Uterus (tissue), 4 donors: ENCODE results near the gene PDP2. TPM values are rescaled to one million over a fixed set of nuclear protein-coding genes. Genes with fewer than 3 reads are reported as not detected.
"Not testable (repeated sequence)": the region's sequence is repeated elsewhere in the genome, so short reads cannot be mapped to it uniquely, and the experiment has no call there.

Experiments used
- DNase-seq, 2 donors: peaks; one replicate each; pipeline ENCODE4 v3.0.0-alpha.2; 2019 to 2020
- H3K27ac ChIP-seq, 2 donors: fragments of 200-600 bp; sonication (generic); 1 replicate in 1 of 2; 2 replicates in 1 of 2; pipeline ENCODE4 v1.5.1; 2016 to 2018
- H3K27me3 ChIP-seq, 2 donors: fragments of 200-600 bp; sonication (generic); one replicate each; pipeline ENCODE4 v1.5.1; 2018 to 2019; ENCODE audit warnings: control low read depth in 1 of 2
- H3K36me3 ChIP-seq, 2 donors: fragments of 200-600 bp; sonication (generic); one replicate each; pipeline ENCODE4 v1.5.1; 2019; ENCODE audit warnings: control low read depth in 1 of 2
- H3K4me1 ChIP-seq, 2 donors: fragments of 200-600 bp; sonication (generic); one replicate each; pipeline ENCODE4 v1.5.1; 2018 to 2019; ENCODE audit warnings: control low read depth in 1 of 2
- H3K4me3 ChIP-seq, 2 donors: fragments of 200-600 bp; sonication (generic); 1 replicate in 1 of 2; 2 replicates in 1 of 2; pipeline ENCODE4 v1.5.1; 2018 to 2019; ENCODE audit warnings: mild to moderate bottlenecking in 1 of 2
- H3K9me3 ChIP-seq, 2 donors: fragments of 200-600 bp; sonication (generic); one replicate each; pipeline ENCODE4 v1.5.1; 2019; ENCODE audit warnings: control low read depth in 1 of 2
- CTCF ChIP-seq, 4 experiments: fragments of 200-600 bp in 2 of 4; fragments of 450-650 bp in 2 of 4; sonication (generic) in 2 of 4; IDR thresholded peaks; one replicate each; pipeline ENCODE4 v1.5.1; 2016 to 2019; ENCODE audit warnings: antibody characterized with exemption in 4 of 4, mild to moderate bottlenecking in 2 of 4, moderate library complexity in 1 of 4
- POLR2A ChIP-seq, 2 donors: fragments of 450-650 bp; IDR thresholded peaks; one replicate each; pipeline ENCODE4 v1.6.1; 2016; ENCODE audit warnings: antibody characterized with exemption in 2 of 2, mild to moderate bottlenecking in 1 of 2, moderate library complexity in 1 of 2
- intact Hi-C: fragments of 100-400 bp; cut with DNase I; formaldehyde crosslinking; loops from one replicate; pipeline ENCODE4 v1.15.1; 2023; ENCODE audit warnings: low total_unique reads
- total RNA-seq, 4 donors: library from RNA; depleted of rRNA in 3 of 4; stranded (reverse); fragments of >200 nt in 3 of 4; gene quantifications; one replicate each; pipeline versions ENCODE4 v1.1.0 to v1.2.4, GENCODE V29; 2014 to 2023
- donor health status: DM: yes; HTN: yes; CAD: no.

PDP2 gene
- total RNA-seq, 4 donors from 2014 or later = 0.77 to 20.5 (median 6.3) TPM

GRCh38 chr16:66859397-66860068 lies 20.8 kb upstream of the PDP2 start:
- no peaks in the 10 kb centered on the region for H3K36me3 ChIP-seq
- no peak overlapping the region for H3K4me3 ChIP-seq
- no peak for DNase-seq
- no peak for TF ChIP-seq POLR2A (IDR thresholded peaks at IDR 0.05)
- no peak for TF ChIP-seq CTCF (IDR thresholded peaks at IDR 0.05)
- no peaks in the 10 kb centered on the region for H3K9me3 ChIP-seq
- no peaks in the 10 kb centered on the region for H3K27me3 ChIP-seq
- H3K27ac ChIP-seq = no peak overlapping the region
- intact Hi-C loops = no loop called here
- no peaks in the 10 kb centered on the region for H3K4me1 ChIP-seq

DNA sequence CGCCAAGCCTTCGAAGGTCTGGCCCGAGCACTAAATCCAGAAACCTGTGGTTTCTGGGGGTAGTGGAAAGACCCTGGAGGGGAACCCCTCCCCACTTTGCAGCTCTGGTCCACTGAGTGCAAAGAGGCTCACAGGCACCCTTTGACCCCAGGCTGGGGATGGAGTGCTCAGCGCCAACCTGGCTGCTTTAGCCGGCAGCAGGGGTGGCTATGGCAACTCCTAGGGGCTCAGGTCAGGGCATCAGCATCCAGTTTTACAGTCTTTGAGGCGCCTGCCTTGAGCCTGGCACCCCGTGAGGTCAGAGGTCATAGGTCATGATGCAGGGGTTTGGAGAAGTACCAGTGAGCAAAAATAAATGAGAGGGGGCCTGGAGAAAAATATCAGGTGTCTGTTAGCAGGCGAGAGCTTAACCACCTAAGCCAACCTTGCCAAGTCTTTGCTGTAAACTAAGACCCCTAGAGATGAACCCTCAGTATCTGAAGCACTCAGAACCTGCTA lies 18.2 kb upstream of the PDP2 start:
- Histone ChIP-seq H3K4me1 (no peaks in the 10 kb centered on the region), H3K36me3 (no peaks in the 10 kb centered on the region), H3K27me3 (no peaks in the 10 kb centered on the region), H3K27ac (no peak overlapping the region), H3K4me3 (no peak overlapping the region), H3K9me3 (no peaks in the 10 kb centered on the region)
- intact Hi-C loops = no loop called here
- TF ChIP-seq CTCF (IDR thresholded peaks at IDR 0.05) (no peak), POLR2A (IDR thresholded peaks at IDR 0.05) (no peak)
- no peak for DNase-seq

DNA sequence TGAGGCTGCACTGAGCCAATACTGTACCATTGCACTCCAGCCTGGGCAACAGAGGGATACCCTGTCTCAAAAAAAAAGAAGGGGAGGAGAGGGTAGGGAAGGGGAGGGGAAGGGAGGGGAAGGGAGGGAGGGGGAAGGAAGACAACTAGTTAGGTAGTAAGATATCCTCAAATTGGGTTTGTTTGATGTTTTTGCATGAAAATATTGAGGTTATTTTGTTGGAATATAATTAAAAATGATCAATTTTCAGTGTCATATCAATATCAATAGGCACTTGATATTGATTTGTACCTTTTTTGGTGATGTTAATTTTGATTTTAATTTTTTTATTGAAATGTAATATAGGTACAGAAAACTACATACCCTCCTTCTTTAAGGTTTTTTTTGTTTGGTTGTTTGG lies 16.6 kb upstream of the PDP2 start:
- Histone ChIP-seq H3K4me1 (no peaks in the 10 kb centered on the region), H3K27me3 (no peaks in the 10 kb centered on the region), H3K9me3 (no peaks in the 10 kb centered on the region), H3K36me3 (no peaks in the 10 kb centered on the region), H3K27ac (no peak overlapping the region), H3K4me3 (no peak overlapping the region)
- TF ChIP-seq CTCF (IDR thresholded peaks at IDR 0.05) = no peak
- TF ChIP-seq POLR2A (IDR thresholded peaks at IDR 0.05) = no peak
- intact Hi-C loops = no loop called here
- no peak for DNase-seq

DNA sequence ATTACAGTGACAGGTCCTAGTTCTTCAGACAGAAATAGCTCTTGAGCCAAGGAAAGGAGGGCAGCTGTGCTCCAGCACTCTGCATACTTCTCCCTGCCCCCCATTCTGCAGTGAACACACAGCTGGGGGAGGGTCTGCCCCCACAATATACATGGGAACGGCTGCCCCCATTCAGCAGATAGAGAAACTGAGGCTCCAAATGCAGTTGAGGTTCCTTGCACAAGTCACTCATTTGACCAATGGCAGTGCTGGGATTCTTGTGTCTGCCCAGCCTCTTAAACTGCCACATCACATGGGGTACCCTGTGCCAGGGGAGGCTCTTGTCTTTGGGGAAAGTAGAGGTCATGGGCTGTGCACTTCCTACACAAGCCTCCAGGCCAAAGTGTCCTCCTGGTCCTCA lies 10.9 kb upstream of the PDP2 start:
- H3K36me3 ChIP-seq = no peaks in the 10 kb centered on the region
- H3K27me3 ChIP-seq = no peaks in the 10 kb centered on the region
- intact Hi-C loops = no loop called here
- TF ChIP-seq POLR2A (IDR thresholded peaks at IDR 0.05) = no peak
- no peak for TF ChIP-seq CTCF (IDR thresholded peaks at IDR 0.05)
- H3K9me3 ChIP-seq = no peaks in the 10 kb centered on the region
- DNase-seq = no peak
- no peak overlapping the region for H3K4me3 ChIP-seq
- peaks cover 0 to 4% of the 10 kb centered on the region in 2 donors for H3K4me1 ChIP-seq
- H3K27ac ChIP-seq = no peak overlapping the region

DNA sequence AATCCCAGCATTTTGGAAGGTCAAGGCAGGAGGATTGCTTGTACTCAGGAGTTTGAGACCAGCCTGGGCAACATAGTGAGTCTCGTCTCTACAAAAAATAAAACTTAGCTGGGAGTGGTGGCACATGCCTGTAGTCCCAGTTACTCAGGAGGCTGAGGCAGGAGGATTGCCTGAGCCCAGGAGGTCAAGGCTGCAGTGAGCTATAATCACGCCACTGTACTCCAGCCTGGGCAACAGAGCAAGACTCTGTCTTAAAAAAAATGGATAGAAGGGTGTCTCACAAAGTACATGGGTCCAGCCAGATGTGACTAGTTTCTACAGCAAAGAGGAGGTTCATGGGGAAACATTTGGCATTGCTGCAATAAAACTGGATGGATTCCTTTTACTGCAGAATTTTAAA lies 9.0 kb upstream of the PDP2 start:
- intact Hi-C loops, H3K27ac ChIP-seq, H3K9me3 ChIP-seq, H3K27me3 ChIP-seq, H3K36me3 ChIP-seq, DNase-seq, H3K4me1 ChIP-seq, H3K4me3 ChIP-seq: not testable (repeated sequence)
